ENCODE measurements around the gene AHDC1. TPM values are rescaled to one million over a fixed set of nuclear protein-coding genes. Genes with fewer than 3 reads are reported as not detected.
"Not testable (repeated sequence)": the region's sequence is repeated elsewhere in the genome, so short reads cannot be mapped to it uniquely, and the experiment has no call there.

AHDC1 gene
- total and polyA plus RNA-seq, 2 experiments from 2014 or later = 3.9 to 5.3 TPM

- no peak overlapping the region; the same call in 1 of the 2 replicates for H3K9ac ChIP-seq
- no peaks in the 10 kb centered on the region for H3K9me2 ChIP-seq (ENCODE audit: insufficient read depth)
- no peaks in the 10 kb centered on the region for H3K36me3 ChIP-seq (ENCODE audit: low read depth)
- no peak overlapping the region for H3K4me2 ChIP-seq (ENCODE audit: unreplicated experiment)
- peaks cover 15% of the 10 kb centered on the region for H3K4me1 ChIP-seq (ENCODE audit: insufficient read depth)
- H3K27me3 ChIP-seq (replicated peaks; ENCODE audit: insufficient read depth) = no peaks in the 10 kb centered on the region
- H2AFZ ChIP-seq = no peak overlapping the region
- no peak overlapping the region for H3K4me3 ChIP-seq
- WGBS, 2 experiments (ENCODE audit: low coverage in 1 of 2, low lambda C conversion rate in 2 of 2, missing lambda C conversion rate in 2 of 2) = 87 to 88% methylated on average over 4 of the region's 4 CpGs
- H3K27ac ChIP-seq = 0 out of 2 replicates have a peak overlapping the region, but pooled peaks have one; percentile 15
- peaks cover 18% of the 10 kb centered on the region for H3F3A ChIP-seq (ENCODE audit: insufficient read depth)
- no peaks in the 10 kb centered on the region for H4K20me1 ChIP-seq (ENCODE audit: insufficient read depth)
- in situ Hi-C loops (cut with MboI) = no loop called here
- no peaks in the 10 kb centered on the region for H3K9me3 ChIP-seq (ENCODE audit: low read depth)
- TF ChIP-seq EZH2phosphoT487 (IDR thresholded peaks at IDR 0.05; ENCODE audit: insufficient read depth, low read depth) (no peak), EZH2 (IDR thresholded peaks at IDR 0.05; ENCODE audit: insufficient read depth, poor library complexity, severe bottlenecking) (no peak)
- peaks cover 32% of the 10 kb centered on the region for H3K79me2 ChIP-seq (ENCODE audit: insufficient read depth)
- DNase-seq = no peak
These were observed 49.7 kb downstream of the AHDC1 start for GRCh38 chr1:27554293-27554692.

- H3K9me2 ChIP-seq (ENCODE audit: insufficient read depth); H3K27me3 ChIP-seq (replicated peaks; ENCODE audit: insufficient read depth); H3K9me3 ChIP-seq (ENCODE audit: low read depth); DNase-seq; H2AFZ ChIP-seq; H3K4me2 ChIP-seq (ENCODE audit: unreplicated experiment); H3K9ac ChIP-seq; in situ Hi-C loops (cut with MboI); H3K27ac ChIP-seq; H3K36me3 ChIP-seq (ENCODE audit: low read depth); H4K20me1 ChIP-seq (ENCODE audit: insufficient read depth); H3K4me3 ChIP-seq: not testable (repeated sequence)
- Histone ChIP-seq H3K79me2 (ENCODE audit: insufficient read depth) (peaks cover 27% of the 10 kb centered on the region), H3F3A (ENCODE audit: insufficient read depth) (peaks cover 16% of the 10 kb centered on the region; the same call in 1 of the 2 replicates), H3K4me1 (ENCODE audit: insufficient read depth) (peaks cover 15% of the 10 kb centered on the region)
- 89 to 91% methylated on average over 7 of the region's 7 CpGs for WGBS, 2 experiments (ENCODE audit: low coverage in 1 of 2, low lambda C conversion rate in 2 of 2, missing lambda C conversion rate in 2 of 2)
These were observed 50.1 kb downstream of the AHDC1 start for GRCh38 chr1:27553823-27554222.

GRCh38 chr1:27552911-27553420 is 51.0 kb downstream of the AHDC1 start:
- no peaks in the 10 kb centered on the region for H4K20me1 ChIP-seq (ENCODE audit: insufficient read depth)
- no peaks in the 10 kb centered on the region for H3K9me2 ChIP-seq (ENCODE audit: insufficient read depth)
- peaks cover 15% of the 10 kb centered on the region for H3K4me1 ChIP-seq (ENCODE audit: insufficient read depth)
- H3K9ac ChIP-seq = no peak overlapping the region
- no peaks in the 10 kb centered on the region for H3K36me3 ChIP-seq (ENCODE audit: low read depth)
- H2AFZ ChIP-seq = no peak overlapping the region
- H3K27me3 ChIP-seq (replicated peaks; ENCODE audit: insufficient read depth) = no peaks in the 10 kb centered on the region
- no peak for DNase-seq
- H3F3A ChIP-seq (ENCODE audit: insufficient read depth) = peaks cover 16% of the 10 kb centered on the region; the same call in 1 of the 2 replicates
- no peaks in the 10 kb centered on the region for H3K9me3 ChIP-seq (ENCODE audit: low read depth)
- no peak overlapping the region for H3K4me2 ChIP-seq (ENCODE audit: unreplicated experiment)
- H3K79me2 ChIP-seq (ENCODE audit: insufficient read depth) = peaks cover 19% of the 10 kb centered on the region
- WGBS, 2 experiments (ENCODE audit: low coverage in 1 of 2, low lambda C conversion rate in 2 of 2, missing lambda C conversion rate in 2 of 2) = 86% methylated on average over 16 of the region's 16 CpGs
- H3K27ac ChIP-seq = no peak overlapping the region
- no peak overlapping the region for H3K4me3 ChIP-seq
- no peak for TF ChIP-seq EZH2 (IDR thresholded peaks at IDR 0.05; ENCODE audit: insufficient read depth, poor library complexity, severe bottlenecking)
- no peak for TF ChIP-seq EZH2phosphoT487 (IDR thresholded peaks at IDR 0.05; ENCODE audit: insufficient read depth, low read depth)
- in situ Hi-C loops (cut with MboI) = no loop called here

DNA sequence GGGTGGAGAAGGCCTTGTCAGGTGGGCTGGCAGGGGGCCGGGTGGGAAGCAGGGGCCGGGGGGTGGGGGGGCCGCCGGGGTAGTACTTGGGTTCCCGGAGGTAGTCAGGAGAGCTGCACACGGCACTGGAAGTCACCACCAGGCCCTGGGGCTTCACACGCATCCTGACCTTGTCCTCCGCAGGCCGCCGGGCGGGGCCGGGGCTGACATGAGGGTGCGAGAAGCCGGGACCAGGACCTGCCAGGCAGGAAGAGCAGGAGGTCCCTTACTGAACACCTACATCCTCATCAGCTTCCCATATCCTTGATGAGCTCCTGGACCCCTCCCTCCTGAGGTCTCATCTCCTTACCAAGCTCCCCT is 52.0 kb downstream of the AHDC1 start:
- H3F3A ChIP-seq (ENCODE audit: insufficient read depth) = peaks cover 13% of the 10 kb centered on the region; the same call in 1 of the 2 replicates
- H4K20me1 ChIP-seq (ENCODE audit: insufficient read depth) = no peaks in the 10 kb centered on the region
- no peak overlapping the region for H3K9ac ChIP-seq
- no peaks in the 10 kb centered on the region for H3K9me3 ChIP-seq (ENCODE audit: low read depth)
- H3K36me3 ChIP-seq (ENCODE audit: low read depth) = no peaks in the 10 kb centered on the region
- H3K27me3 ChIP-seq (replicated peaks; ENCODE audit: insufficient read depth) = no peaks in the 10 kb centered on the region
- H2AFZ ChIP-seq = no peak overlapping the region
- H3K9me2 ChIP-seq (ENCODE audit: insufficient read depth) = no peaks in the 10 kb centered on the region
- H3K4me2 ChIP-seq (ENCODE audit: unreplicated experiment) = no peak overlapping the region
- H3K79me2 ChIP-seq (ENCODE audit: insufficient read depth) = peaks cover 24% of the 10 kb centered on the region
- peaks cover 15% of the 10 kb centered on the region for H3K4me1 ChIP-seq (ENCODE audit: insufficient read depth)
- DNase-seq = no peak
- WGBS, 2 experiments (ENCODE audit: low coverage in 1 of 2, low lambda C conversion rate in 2 of 2, missing lambda C conversion rate in 2 of 2) = 80 to 87% methylated on average over 2 to 14 of the region's 14 CpGs
- no peak overlapping the region for H3K4me3 ChIP-seq
- no peak for TF ChIP-seq EZH2 (IDR thresholded peaks at IDR 0.05; ENCODE audit: insufficient read depth, poor library complexity, severe bottlenecking)
- no peak for TF ChIP-seq EZH2phosphoT487 (IDR thresholded peaks at IDR 0.05; ENCODE audit: insufficient read depth, low read depth)
- H3K27ac ChIP-seq = no peak overlapping the region
- in situ Hi-C loops (cut with MboI) = no loop called here
